Nephron progenitor cell (in vitro differentiated cells): ENCODE measurements around the gene MEF2D.
A peak's percentile ranks its signal among the peaks of the same experiment; 100 is the strongest.

Source experiments
- DNase-seq: peaks from one replicate; pipeline ENCODE4 v3.0.0; 2021
- H3K27ac Mint-ChIP-seq: 2 replicates; pipeline ENCODE4 v1.8.0; 2021; ENCODE audit warnings: mild to moderate bottlenecking, moderate library complexity, mixed read lengths
- H3K27me3 Mint-ChIP-seq: 2 replicates; pipeline ENCODE4 v1.8.0; 2021; ENCODE audit warnings: mild to moderate bottlenecking, low read depth, mixed read lengths; ENCODE audit not compliant: poor library complexity
- H3K36me3 Mint-ChIP-seq: 2 replicates; pipeline ENCODE4 v1.8.0; 2021; ENCODE audit warnings: low read depth, mixed read lengths
- H3K4me1 Mint-ChIP-seq: 2 replicates; pipeline ENCODE4 v1.8.0; 2021; ENCODE audit warnings: mixed read lengths
- H3K4me3 Mint-ChIP-seq: 2 replicates; pipeline ENCODE4 v1.8.0; 2021; ENCODE audit warnings: mild to moderate bottlenecking, moderate library complexity, mixed read lengths
- H3K9me3 Mint-ChIP-seq: 2 replicates; pipeline ENCODE4 v1.8.0; 2021; ENCODE audit warnings: mild to moderate bottlenecking, moderate library complexity, mixed read lengths
- CTCF ChIP-seq: fragments of 200-600 bp; sonication (generic); IDR thresholded peaks from 2 replicates; pipeline ENCODE4 v1.5.0; 2021; ENCODE audit warnings: antibody characterized with exemption

MEF2D gene

GRCh38 chr1:156455362-156455761 is 45.2 kb downstream of the MEF2D start:
- Mint-ChIP-seq H3K27me3 (peaks cover 19% of the 10 kb centered on the region), H3K4me3 (no peak overlapping the region), H3K4me1 (peaks cover 19% of the 10 kb centered on the region), H3K9me3 (no peaks in the 10 kb centered on the region), H3K27ac (no peak overlapping the region), H3K36me3 (no peaks in the 10 kb centered on the region)
- DNase-seq, result no peak
- no peak for TF ChIP-seq CTCF

GRCh38 chr1:156452907-156453306 is 47.7 kb downstream of the MEF2D start:
- Mint-ChIP-seq H3K4me1 (peaks cover 19% of the 10 kb centered on the region), H3K27ac (no peak overlapping the region), H3K27me3 (peaks cover 40% of the 10 kb centered on the region), H3K4me3 (no peak overlapping the region), H3K36me3 (no peaks in the 10 kb centered on the region), H3K9me3 (no peaks in the 10 kb centered on the region)
- no peak for TF ChIP-seq CTCF
- no peak for DNase-seq

GRCh38 chr1:156451505-156452160 is 48.9 kb downstream of the MEF2D start:
- DNase-seq, result no peak
- no peaks in the 10 kb centered on the region for H3K36me3 Mint-ChIP-seq
- no peak overlapping the region for H3K4me3 Mint-ChIP-seq
- peaks cover 45% of the 10 kb centered on the region for H3K27me3 Mint-ChIP-seq
- no peak overlapping the region for H3K27ac Mint-ChIP-seq
- no peaks in the 10 kb centered on the region for H3K9me3 Mint-ChIP-seq
- no peak for TF ChIP-seq CTCF
- H3K4me1 Mint-ChIP-seq, result peaks cover 6% of the 10 kb centered on the region

GRCh38 chr1:156448134-156448967 is 52.2 kb downstream of the MEF2D start:
- DNase-seq, result no peak
- TF ChIP-seq CTCF, result no peak
- H3K36me3 Mint-ChIP-seq, result no peaks in the 10 kb centered on the region

GRCh38 chr1:156445789-156446263 is 54.7 kb downstream of the MEF2D start:
- H3K4me3 Mint-ChIP-seq, result no peak overlapping the region

More at GRCh38 chr1:156448134-156448967, 52.2 kb downstream of the MEF2D start:
- H3K27ac Mint-ChIP-seq, result no peak overlapping the region
- H3K4me3 Mint-ChIP-seq, result no peak overlapping the region
- H3K4me1 Mint-ChIP-seq, result no peaks in the 10 kb centered on the region
- H3K9me3 Mint-ChIP-seq, result no peaks in the 10 kb centered on the region
- H3K27me3 Mint-ChIP-seq, result peaks cover 66% of the 10 kb centered on the region

More at GRCh38 chr1:156445789-156446263, 54.7 kb downstream of the MEF2D start:
- peak; percentile 96 for TF ChIP-seq CTCF
- DNase-seq, result peak; percentile 89
- no peaks in the 10 kb centered on the region for H3K9me3 Mint-ChIP-seq
- no peak overlapping the region for H3K27ac Mint-ChIP-seq
- no peaks in the 10 kb centered on the region for H3K36me3 Mint-ChIP-seq
- H3K4me1 Mint-ChIP-seq, result no peaks in the 10 kb centered on the region
- H3K27me3 Mint-ChIP-seq, result peaks cover 82% of the 10 kb centered on the region
